Mucosa of descending colon (tissue), 3 donors: ENCODE results near the gene MGAT4B. TPM values are rescaled to one million over a fixed set of nuclear protein-coding genes. Genes with fewer than 3 reads are reported as not detected.
A peak's percentile ranks its signal among the peaks of the same experiment; 100 is the strongest.

Source experiments
- ATAC-seq: fragments of 200-7000 bp; cut with Tn5 transposase; one replicate; pipeline ENCODE4 v1.9.1; 2020; ENCODE audit warnings: mild to moderate bottlenecking, moderate library complexity
- DNase-seq, 3 donors: peaks; one replicate each; pipeline ENCODE4 v3.0.0-alpha.2; 2020
- H3K36me3 ChIP-seq: fragments of 200-600 bp; one replicate; pipeline ENCODE4 v1.8.0; 2021; ENCODE audit warnings: low read depth, mild to moderate bottlenecking
- H3K4me1 ChIP-seq: fragments of 200-600 bp; one replicate; pipeline ENCODE4 v1.8.0; 2021; ENCODE audit warnings: low read depth, mild to moderate bottlenecking
- H3K4me3 ChIP-seq: fragments of 200-600 bp; one replicate; pipeline ENCODE4 v1.8.0; 2021; ENCODE audit warnings: mild to moderate bottlenecking
- H3K9me3 ChIP-seq: fragments of 200-600 bp; one replicate; pipeline ENCODE4 v1.8.0; 2021; ENCODE audit warnings: mild to moderate bottlenecking
- CTCF ChIP-seq: fragments of 200-600 bp; IDR thresholded peaks from one replicate; pipeline ENCODE4 v1.8.0; 2022; ENCODE audit warnings: antibody characterized with exemption, mild to moderate bottlenecking
- intact Hi-C, 2 donors: fragments of 100-400 bp; cut with DNase I in 1 of 2; cut with micrococcal nuclease in 1 of 2; formaldehyde crosslinking; loops; one replicate each; pipeline versions ENCODE4 v1.11.0 to v1.11.1; 2022; cut with DNase I, micrococcal nuclease
- total RNA-seq, 3 donors: library from RNA; stranded (reverse); fragmentation: NEBNext Ultra II Directional in 2 of 3; extraction: Animal tissue kit (Norgen Biotek cat#: 25700) in 2 of 3; gene quantifications; one replicate each; pipeline versions ENCODE4 v1.2.1 to v1.2.4, GENCODE V29; 2021 to 2023
- donor health status: DM: no; HTN: no; CAD: no; lungs with moderate emphysema.
- donor health status: DM: no; HTN: no; CAD: no.
- donor health status: DM: no; HTN: yes; CAD: no.

MGAT4B gene
- total RNA-seq, 3 donors from 2014 or later, result 274 to 623 (median 476) TPM

- Histone ChIP-seq H3K4me3 (no peak overlapping the region), H3K4me1 (peaks cover 45% of the 10 kb centered on the region), H3K36me3 (peaks cover 15% of the 10 kb centered on the region), H3K9me3 (no peaks in the 10 kb centered on the region)
- intact Hi-C loops, result no loop called here
- no peak for TF ChIP-seq CTCF
- peak in 2 of 3 donors; percentile 12 to 37 for DNase-seq
- no peak for ATAC-seq
These were observed 3.6 kb downstream of the MGAT4B start for GRCh38 chr5:179802950-179803562.

- peak in 1 of 3 donors; percentile 13 for DNase-seq
- peaks cover 15% of the 10 kb centered on the region for H3K36me3 ChIP-seq
- peaks cover 40% of the 10 kb centered on the region for H3K4me1 ChIP-seq
- no peaks in the 10 kb centered on the region for H3K9me3 ChIP-seq
- TF ChIP-seq CTCF, result no peak
- no peak for ATAC-seq
- intact Hi-C loops, result no loop called here
- H3K4me3 ChIP-seq, result no peak overlapping the region
These were observed 4.3 kb downstream of the MGAT4B start for GRCh38 chr5:179802207-179802883.

DNA sequence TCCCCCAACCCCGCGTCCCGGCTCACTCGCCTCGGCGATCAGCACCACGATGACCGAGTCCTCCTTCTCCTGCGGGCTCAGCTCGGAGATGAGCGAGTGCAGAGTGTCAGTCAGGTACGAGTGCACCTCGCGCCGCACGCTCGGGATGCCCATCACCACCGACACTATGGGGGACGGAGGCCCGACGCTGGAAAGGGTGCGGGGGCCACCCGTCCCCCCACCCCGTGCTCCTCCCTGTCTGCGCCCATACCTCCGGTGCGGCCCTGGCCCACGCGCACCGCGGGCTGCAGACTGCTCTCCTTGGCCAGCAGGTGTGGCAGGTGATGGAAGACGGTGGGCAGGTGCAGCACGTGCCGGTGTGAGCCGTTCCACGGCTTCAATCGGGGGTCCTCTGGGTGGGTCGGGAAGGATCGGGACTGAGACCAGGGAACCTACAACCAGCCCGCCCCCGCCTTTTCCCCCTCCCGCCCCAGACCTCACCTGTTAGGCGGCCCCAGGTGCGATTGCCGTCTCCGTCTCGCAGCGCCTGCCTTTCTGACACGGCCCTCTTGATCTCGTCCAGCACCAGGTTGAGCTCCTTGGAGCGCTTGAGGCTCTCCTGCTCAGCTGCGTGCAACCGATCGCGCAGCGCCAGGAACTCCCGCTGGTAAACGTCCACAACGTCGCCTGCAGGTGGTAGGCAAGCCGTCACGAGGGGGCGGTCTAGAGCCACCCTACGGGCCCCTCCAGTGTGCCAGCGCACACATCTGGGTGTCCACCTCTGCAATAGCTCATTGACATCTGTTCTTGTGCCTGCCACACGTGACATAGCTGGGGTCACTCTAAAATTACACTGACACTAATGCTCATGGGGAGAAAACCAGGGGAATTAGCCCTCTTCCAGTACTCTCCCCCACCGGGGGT lies 5.1 kb downstream of the MGAT4B start:
- peaks cover 15% of the 10 kb centered on the region for H3K36me3 ChIP-seq
- H3K4me3 ChIP-seq, result no peak overlapping the region
- ATAC-seq (peak; percentile 36), DNase-seq (peak; percentile 85 to 90 (median 88))
- TF ChIP-seq CTCF, result peak; percentile 55
- intact Hi-C loops, result no loop called here
- no peaks in the 10 kb centered on the region for H3K9me3 ChIP-seq
- H3K4me1 ChIP-seq, result peaks cover 43% of the 10 kb centered on the region

GRCh38 chr5:179800696-179801201 lies 5.9 kb downstream of the MGAT4B start:
- peak in 1 of 3 donors; percentile 27 for DNase-seq
- intact Hi-C loops, result no loop called here
- Histone ChIP-seq H3K4me1 (peaks cover 46% of the 10 kb centered on the region), H3K9me3 (no peaks in the 10 kb centered on the region), H3K4me3 (no peak overlapping the region), H3K36me3 (peaks cover 15% of the 10 kb centered on the region)
- TF ChIP-seq CTCF, result no peak
- ATAC-seq, result no peak

DNA sequence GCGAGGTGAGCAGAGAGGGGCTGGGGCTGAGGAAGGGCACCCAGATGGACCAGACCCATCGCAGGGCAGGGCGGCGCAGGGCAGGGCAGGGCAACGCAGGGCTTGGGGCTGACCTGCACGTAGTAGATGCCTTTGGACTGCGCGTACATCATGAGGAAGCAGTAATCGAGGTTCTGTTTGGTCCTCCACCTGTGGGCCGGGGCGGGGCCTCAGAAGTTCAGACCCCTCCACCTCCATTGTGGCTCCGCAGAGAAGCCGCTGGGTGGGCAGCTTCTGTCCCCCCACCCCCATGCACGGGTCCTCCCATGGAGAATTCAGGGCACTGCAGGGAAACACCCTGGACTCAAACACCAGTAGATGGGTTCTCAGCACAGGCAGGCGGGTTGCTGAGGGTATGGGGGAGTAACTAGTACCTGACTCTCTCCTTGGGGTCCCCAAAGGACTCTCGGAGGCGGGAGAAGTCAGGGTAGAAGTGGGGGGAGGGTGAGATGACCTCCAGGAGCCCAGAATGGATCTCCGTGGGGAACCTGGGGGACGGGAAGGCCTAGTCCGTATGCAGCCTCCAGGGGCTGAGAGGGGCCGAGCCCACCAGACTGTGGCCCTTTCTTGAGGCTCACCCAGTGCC lies 6.5 kb downstream of the MGAT4B start:
- intact Hi-C loops, result no loop called here
- TF ChIP-seq CTCF, result no peak
- Histone ChIP-seq H3K36me3 (peaks cover 15% of the 10 kb centered on the region), H3K4me3 (no peak overlapping the region), H3K4me1 (peaks cover 46% of the 10 kb centered on the region), H3K9me3 (no peaks in the 10 kb centered on the region)
- ATAC-seq, result no peak
- DNase-seq, result peak in 1 of 3 donors; percentile 5
